HCEC 1CT (cell line): Measurements from ENCODE around the gene CTTNBP2.

Experiments used
- DNase-seq: peaks from one replicate; pipeline ENCODE4 v3.0.0-alpha.2; 2017

CTTNBP2 gene

DNA sequence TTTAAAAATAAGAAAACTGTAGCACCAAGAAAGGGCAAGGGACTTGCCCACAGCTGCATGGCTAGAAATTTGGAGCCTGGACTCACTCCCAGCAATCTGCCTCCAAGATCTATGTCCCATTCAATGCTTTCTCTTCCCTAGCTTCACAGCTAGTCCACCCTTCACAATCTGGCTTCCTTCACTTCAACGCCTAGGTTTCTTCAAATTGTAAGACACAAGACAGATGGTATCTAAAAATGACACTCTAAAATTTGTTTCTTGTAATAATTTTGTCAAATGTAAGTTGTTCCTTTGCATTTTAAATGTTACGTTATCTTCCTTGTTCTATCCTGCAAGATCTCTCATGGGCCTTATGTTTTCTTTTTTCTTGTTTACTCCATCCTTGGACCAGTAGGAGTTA, 48.6 kb downstream of the CTTNBP2 start:
- no peak for DNase-seq

- DNase-seq = no peak
Observed at GRCh38 chr7:117819558-117819957, 53.7 kb downstream of the CTTNBP2 start.

DNA sequence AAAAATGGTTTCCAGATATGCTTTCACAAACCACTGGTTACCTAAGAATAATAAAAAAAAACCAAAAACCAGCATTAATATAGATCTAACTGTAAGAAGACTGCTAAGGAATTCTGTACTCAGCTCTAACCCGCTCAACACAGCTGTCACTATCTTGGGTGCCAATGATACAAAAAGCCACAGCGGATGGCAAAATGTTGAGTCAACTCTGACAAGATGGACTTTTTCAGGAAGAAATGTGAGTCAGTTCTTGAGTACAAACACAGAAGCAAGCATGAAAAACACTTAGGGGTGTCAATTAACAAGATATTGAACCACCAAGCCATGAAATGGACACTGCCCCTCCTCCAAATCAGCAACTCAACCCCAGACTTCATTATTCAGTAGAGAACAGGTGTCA, 55.0 kb downstream of the CTTNBP2 start:
- DNase-seq = no peak

DNA sequence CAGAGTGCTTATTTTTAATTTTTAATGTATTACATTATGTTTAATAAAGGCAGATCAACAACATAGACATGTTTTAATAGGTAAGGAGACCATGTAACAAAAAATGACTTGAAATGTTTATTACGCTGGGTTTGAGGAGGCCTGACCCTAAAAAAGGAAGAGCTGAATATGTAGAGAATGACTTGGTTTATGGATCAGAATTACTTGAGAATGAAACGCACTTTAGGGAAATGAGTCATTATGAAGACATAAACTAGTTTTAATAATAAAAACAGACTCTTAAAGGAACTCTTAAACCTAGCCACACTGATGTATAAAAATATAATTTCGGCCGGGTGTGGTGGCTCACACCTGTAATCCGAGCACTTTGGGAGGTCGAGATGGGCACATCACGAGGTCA, 56.5 kb downstream of the CTTNBP2 start:
- peak; percentile 66 for DNase-seq

DNA sequence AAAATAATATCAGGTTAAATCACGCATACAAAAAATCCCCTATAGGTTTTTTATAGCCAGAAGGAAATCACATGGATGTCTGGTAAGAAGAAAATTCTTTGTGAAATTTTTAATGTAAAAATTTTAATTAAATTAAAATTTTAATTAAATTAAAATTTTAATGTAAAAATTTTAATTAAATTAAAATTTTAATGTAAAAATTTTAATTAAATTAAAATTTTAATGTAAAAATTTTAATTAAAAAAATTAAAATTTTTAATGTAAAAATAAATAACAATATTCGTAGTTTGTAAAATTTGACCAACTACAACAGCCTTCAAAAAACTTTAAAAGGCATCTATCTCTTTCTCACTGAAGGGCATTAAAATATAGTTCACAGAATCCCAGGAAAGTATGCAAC, 61.5 kb downstream of the CTTNBP2 start:
- DNase-seq = no peak

DNA sequence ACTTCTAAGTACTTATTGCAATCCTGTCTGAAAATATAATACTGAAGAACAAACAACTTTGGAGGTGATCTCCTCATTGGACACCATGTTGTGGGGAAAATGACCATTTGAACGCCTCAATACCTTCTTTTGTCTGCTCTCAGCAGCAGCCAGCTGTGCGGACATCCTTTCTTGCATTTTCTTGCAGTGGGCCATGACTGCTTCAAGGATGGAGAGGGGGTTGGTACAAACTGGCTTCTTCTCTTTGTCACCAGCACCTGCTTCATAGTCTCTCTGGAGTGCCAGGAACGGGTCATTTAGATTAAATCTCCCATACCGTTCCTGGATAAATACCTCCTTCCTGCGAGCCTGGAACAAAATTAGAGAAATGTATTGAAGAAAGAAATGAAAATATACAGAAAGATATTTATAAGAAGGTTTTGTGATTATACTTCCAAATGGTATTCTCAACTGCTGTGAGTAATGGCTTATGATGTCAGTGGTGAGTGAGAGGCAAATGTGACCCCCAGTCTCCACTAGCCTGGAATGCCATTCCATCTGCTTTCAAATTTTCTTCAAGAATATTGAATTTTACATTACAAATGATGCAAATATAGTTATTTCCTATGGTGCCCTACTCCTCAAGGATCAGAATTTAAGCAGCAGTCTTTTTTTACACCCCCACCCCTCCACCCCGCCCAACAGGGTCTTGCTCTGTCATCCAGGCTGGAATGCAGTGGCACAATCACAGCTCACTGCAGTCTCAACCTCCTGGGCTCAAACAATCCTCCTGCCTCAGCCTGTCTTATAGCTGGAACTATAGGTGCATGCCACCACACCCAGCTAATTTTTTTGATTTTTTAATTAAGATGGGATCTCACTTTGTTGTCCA, 62.4 kb downstream of the CTTNBP2 start:
- peak; percentile 74 for DNase-seq

DNA sequence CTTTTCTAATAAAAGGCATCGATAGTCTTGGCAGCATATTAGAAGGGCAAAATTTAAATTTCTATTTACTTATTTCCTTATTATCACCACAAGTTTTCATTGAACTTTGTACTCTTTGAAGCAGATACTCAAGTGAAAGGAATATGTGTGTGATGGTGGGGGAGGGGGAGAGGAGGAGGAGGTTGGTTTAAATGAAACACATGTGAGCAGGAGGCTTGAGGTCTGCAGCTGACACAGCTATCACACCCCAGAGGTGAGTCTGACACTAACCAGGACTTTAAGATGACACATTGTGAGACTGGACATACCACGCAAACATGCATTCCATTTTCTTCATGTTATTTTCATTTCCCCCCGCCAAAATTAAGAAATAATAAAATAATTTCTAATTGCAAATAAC, 63.3 kb downstream of the CTTNBP2 start:
- no peak for DNase-seq

GRCh38 chr7:117808910-117809705, 64.1 kb downstream of the CTTNBP2 start:
- no peak for DNase-seq

- DNase-seq = peak; percentile 25
Observed at GRCh38 chr7:117808341-117808757, 64.9 kb downstream of the CTTNBP2 start.

- no peak for DNase-seq
Observed at GRCh38 chr7:117807676-117808075, 65.6 kb downstream of the CTTNBP2 start.

- no peak for DNase-seq
Observed at GRCh38 chr7:117806011-117806410, 67.2 kb downstream of the CTTNBP2 start.

GRCh38 chr7:117805241-117805640, 68.0 kb downstream of the CTTNBP2 start:
- no peak for DNase-seq

DNA sequence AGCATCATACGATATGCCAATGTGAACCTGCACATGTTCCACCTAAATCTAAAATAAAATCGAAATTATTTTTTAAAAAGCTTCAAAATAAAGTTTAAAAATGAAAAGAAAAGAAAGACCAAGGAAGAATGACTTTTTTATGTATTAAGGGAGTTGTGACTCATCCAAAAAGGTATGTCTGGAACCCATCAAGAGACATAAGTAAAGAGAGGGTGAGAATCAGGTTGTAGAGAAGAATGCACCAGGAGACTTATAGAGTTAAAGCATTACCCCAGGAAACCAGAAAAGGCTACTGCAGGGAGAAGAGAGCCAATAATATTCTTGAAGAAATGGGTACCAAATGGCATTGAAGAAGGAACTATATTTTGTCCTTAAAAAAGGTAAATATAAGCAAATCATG, 69.8 kb downstream of the CTTNBP2 start:
- DNase-seq = no peak

DNA sequence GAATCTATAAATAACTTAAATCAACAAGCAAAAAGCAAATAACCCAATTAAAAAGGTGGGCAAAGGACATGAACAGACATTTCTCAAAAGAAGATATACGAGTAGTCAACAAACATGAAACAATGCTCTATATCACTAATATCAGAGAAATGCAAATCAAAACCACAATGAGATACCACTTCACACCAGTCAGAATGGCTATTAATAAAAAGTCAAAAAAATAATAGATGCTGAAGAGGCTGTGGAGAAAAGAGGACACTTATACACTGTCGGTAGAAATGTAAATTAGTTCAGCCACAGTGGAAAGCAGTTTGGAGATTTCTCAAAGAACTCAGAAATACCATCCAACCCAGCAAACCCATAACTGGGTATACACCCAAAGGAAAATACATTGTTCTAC, 70.6 kb downstream of the CTTNBP2 start:
- DNase-seq = no peak

DNA sequence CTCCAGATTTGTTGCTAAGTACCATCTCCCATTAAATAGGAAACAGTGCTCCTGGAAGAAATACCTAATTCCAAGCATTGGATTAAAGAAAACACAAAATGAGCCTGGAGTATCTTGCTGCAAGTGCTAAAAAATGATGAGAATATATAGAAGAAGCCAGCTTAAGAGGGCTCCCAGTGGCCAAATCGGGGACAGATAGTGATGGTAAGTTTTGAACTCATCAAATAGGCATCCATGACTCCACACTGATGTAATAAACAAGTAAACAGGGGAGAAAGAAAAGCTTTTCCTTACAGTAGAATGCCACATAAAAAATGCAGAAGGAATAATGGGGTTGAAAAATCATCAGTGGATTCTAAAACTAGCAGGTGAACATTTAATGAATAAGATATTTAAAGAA, 72.4 kb downstream of the CTTNBP2 start:
- peak; percentile 53 for DNase-seq

DNA sequence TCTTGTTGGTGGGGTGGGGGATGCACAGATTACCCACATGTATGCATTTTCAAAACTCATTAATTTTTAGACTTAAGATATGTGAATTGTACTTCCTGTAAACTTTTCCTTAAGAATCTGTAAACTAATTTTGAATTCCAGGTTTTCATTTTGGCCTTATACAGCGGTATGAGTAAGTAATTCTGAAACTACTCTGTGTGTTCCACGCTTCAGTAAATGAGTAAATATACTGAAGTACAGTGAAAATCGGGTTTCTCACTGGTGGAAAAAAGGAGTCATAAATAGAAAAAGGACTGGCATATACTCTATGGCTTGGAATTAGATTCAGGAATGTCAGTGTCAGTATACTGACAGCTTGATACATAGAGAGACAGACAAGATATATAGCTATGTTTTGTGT, 72.8 kb downstream of the CTTNBP2 start:
- no peak for DNase-seq

GRCh38 chr7:117796889-117797288, 76.4 kb downstream of the CTTNBP2 start:
- no peak for DNase-seq

DNA sequence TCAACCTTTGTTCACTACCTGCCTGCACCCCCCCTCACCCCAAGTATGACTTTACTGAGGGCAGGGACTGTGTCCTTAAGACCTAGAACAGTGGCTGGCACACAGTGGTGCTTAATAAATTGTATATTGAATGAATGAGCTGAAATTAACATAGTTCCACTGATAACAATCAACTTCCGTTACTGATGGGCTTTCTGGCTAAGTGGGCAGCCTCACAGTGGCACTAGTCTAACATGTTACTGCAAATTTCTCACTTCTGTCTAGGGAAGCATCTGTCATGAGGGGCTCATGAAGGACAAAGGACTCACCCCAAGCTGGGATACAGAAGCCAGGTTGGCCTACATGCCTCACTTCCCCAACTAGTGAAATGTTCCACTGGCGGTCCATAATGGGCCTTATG, 79.3 kb downstream of the CTTNBP2 start:
- DNase-seq = no peak

DNA sequence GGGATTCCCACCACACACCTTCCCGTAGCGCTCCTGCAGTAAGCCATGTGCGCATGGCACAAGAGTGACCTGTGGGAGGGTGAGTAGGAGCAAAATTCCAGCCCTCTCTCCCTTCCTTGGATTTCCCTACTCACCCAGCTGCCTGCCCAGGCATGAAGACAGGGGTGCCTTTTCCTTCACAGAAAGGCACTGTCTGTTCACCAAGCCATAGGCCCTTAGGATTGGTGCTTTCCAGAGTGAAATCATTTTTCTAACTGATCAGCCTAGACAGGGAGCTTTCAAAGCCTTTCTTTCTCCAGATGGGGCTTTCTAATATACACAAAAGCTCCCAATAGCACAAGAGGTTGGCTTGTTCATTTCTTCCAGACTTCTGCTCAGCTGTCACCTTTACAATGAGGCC, 79.7 kb downstream of the CTTNBP2 start:
- no peak for DNase-seq

GRCh38 chr7:117791877-117792780, 81.1 kb downstream of the CTTNBP2 start:
- DNase-seq = no peak

DNA sequence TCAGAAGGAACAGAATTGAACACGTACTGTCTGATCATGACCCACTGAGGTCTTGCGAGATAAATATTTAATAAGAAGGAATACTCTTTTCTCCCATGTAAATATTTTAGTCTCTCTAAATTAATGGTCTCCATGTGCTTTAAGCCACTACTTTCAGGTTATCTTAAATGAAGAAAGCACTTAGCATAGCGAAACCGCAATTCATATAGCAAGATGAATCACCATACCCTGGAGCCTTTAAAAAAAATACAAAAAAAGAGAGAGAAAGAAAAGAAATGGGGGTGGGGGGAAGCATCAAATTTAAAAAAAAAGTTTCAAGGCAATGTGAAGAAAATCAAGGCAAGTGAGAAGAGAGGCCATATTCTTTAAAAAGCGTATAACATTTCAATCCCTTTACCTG, 82.5 kb downstream of the CTTNBP2 start:
- DNase-seq = no peak

DNA sequence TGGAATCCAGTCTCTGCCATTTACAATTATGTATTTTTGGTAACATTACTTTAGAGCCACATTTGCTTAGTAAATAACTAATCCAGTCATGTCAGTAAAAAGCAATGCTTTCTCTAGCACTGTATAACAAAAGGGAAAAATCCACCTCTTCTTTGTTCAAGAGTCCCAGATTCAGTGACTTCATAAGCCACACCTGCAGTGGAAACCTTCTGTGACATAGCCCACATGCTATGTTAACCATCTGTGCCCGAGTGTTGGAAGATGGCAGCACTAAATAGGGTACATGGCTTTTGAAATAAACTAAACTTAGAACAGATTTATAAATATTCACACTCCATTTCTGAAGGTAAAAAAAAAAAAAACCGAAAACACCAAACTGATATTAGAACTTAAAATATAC, 83.0 kb downstream of the CTTNBP2 start:
- no peak for DNase-seq

GRCh38 chr7:117785431-117785830, 87.8 kb downstream of the CTTNBP2 start:
- no peak for DNase-seq
